Erythroblast (primary cell): ENCODE results near the gene USP3.

ENCODE experiments used
- GATA1 ChIP-seq: IDR thresholded peaks from 2 replicates; pipeline ENCODE4 v1.6.1; 2011; ENCODE audit warnings: low read depth, mild to moderate bottlenecking, control low read depth, low read length, moderate library complexity
- POLR2A ChIP-seq: IDR thresholded peaks from 2 replicates; pipeline ENCODE4 v1.6.1; 2011; ENCODE audit warnings: mild to moderate bottlenecking, low read length

DNA sequence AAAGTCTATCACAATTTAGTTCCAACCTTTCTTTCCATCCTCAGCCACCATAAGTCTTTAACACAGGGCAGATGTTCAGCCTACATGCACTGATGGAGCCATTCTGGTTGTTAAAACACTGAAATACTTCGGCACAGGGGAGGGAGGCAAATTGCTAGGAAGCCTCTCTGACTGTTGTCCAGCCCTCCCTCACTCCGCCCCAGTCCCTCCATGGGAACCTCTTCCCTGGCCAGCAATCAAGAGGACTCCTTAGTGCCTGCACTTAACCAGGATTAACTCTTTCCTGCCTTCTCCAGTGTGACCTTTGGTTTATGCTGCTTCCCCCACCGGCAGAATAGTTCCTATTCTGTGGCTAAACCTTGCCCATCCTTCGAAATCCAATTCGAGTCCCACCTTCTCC is 47.0 kb upstream of the USP3 start:
- TF ChIP-seq POLR2A (no peak), GATA1 (no peak)
